H1 (cell line): ENCODE data around the gene ELOF1. TPM values are rescaled to one million over a fixed set of nuclear protein-coding genes. Genes with fewer than 3 reads are reported as not detected.

ENCODE experiments used
- CTCF ChIP-seq, 3 experiments: IDR thresholded peaks; 1 replicate in 2 of 3; 2 replicates in 1 of 3; pipeline versions ENCODE4 v1.5.1 to v1.6.1; 2011; ENCODE audit warnings: low read length in 3 of 3, mild to moderate bottlenecking in 3 of 3, inconsistent platforms in 2 of 3, low read depth in 1 of 3, moderate library complexity in 1 of 3; ENCODE audit not compliant: insufficient read depth in 1 of 3; ENCODE audit errors: control extremely low read depth in 1 of 3
- FOSL1 ChIP-seq: IDR thresholded peaks from 2 replicates; pipeline ENCODE4 v1.6.1; 2011; ENCODE audit warnings: mild to moderate bottlenecking, low read depth, low read length, moderate library complexity; ENCODE audit not compliant: insufficient read depth
- KDM1A ChIP-seq: fragments of 200-600, 300-600 bp; sonication (generic); IDR thresholded peaks from 2 replicates; pipeline ENCODE4 v1.7.1; 2016; ENCODE audit warnings: mild to moderate bottlenecking, low read length, borderline replicate concordance
- KDM4A ChIP-seq: IDR thresholded peaks from one replicate; pipeline ENCODE4 v1.7.1; 2012; ENCODE audit warnings: low read depth, mild to moderate bottlenecking, moderate library complexity, low read length, inconsistent platforms; ENCODE audit not compliant: severe bottlenecking
- RAD21 ChIP-seq, 2 experiments: IDR thresholded peaks in 1 of 2; conservative IDR thresholded peaks in 1 of 2; 2 replicates each; pipeline ENCODE4 v1.6.1; 2011; ENCODE audit warnings: low read depth in 2 of 2, low read length in 2 of 2, improper control_type of control experiment in 1 of 2, inconsistent platforms in 1 of 2, mild to moderate bottlenecking in 1 of 2, moderate library complexity in 1 of 2
- polyA plus RNA-seq, 7 experiments: library from polyadenylated mRNA; depleted of rRNA in 3 of 7; stranded (reverse) in 5 of 7; unstranded in 2 of 7; fragments of >200 nt in 5 of 7; fragments of 200-250 nt in 2 of 7; gene quantifications; 1 replicate in 5 of 7; 2 replicates in 1 of 7; 4 replicates in 1 of 7; pipeline versions ENCODE4 v1.2.1 to v1.2.3, GENCODE V29; 2011 to 2013; ENCODE audit warnings: missing spikeins in 2 of 7, mixed read lengths in 2 of 7
- total RNA-seq: library from RNA; stranded (reverse); fragmentation: NEBNext Ultra II Directional; extraction: Animal tissue kit (Norgen Biotek cat#: 25700); gene quantifications from 2 replicates; pipeline ENCODE4 v1.2.1, GENCODE V29; 2021

ELOF1 gene
- total and polyA plus RNA-seq, 2 of the 8 experiments (the other 6 are each of a cell fraction or from before 2014, with no cell fraction given): 84.2 to 101 TPM

DNA sequence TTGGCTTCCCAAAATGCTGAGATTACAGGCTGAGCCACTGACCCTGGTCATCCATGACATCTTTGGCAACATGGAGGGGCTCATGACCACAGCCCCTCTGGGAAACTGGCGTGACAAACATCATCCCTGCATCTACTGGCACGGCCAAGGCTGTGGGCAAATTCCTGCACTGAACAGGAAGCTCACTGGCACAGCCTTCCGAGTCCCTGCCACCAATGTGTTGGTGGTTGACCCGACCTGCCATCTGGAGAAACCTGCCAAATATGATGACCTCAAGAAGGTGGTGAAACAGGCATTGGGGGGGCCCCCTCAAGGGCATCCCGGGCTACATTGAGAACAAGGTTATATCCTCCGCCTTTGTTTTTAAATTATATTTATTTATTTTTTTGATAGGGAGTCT, 27.3 kb upstream of the ELOF1 start (continued):
- TF ChIP-seq CTCF (IDR thresholded peaks at IDR 0.05; ENCODE audit: control extremely low read depth in 1 of 3, insufficient read depth in 1 of 3, low read depth in 1 of 3, low read length in 3 of 3) (no peak), RAD21 (IDR thresholded peaks at IDR 0.05 in 1 of 2, conservative IDR thresholded peaks at IDR 0.05 in 1 of 2; ENCODE audit: low read depth in 2 of 2, low read length in 2 of 2) (no peak), FOSL1 (no peak), KDM1A (no peak), KDM4A (no peak)
